Caco-2 (cell line): ENCODE data around the gene ZNF862. TPM values are rescaled to one million over a fixed set of nuclear protein-coding genes. Genes with fewer than 3 reads are reported as not detected.
A peak's percentile ranks its signal among the peaks of the same experiment; 100 is the strongest.

Source experiments
- BruUV-seq: library from RNA; stranded (reverse); fragments of 400-500 nt; replicated peaks from 2 replicates; lab custom pipeline; 2021; lab: Mats Ljungman, UMichigan
- CTCF ChIA-PET: fragments of 300-600 bp; sonication (Branson Sonifier 250); formaldehyde crosslinking; loops from one replicate; lab custom pipeline; 2022; ENCODE audit warnings: antibody characterized with exemption; lab: Charles Lee
- POLR2A ChIA-PET: fragments of 300-600 bp; sonication (Branson Sonifier 250); formaldehyde crosslinking; loops from one replicate; lab custom pipeline; 2022; ENCODE audit warnings: antibody characterized with exemption; lab: Charles Lee
- DNase-seq, 2 experiments: peaks; one replicate each; pipeline versions ENCODE4 v3.0.0 to v3.0.0-alpha.2; 2020 to 2022
- H3K27me3 ChIP-seq: replicated peaks from 2 replicates; pipeline ENCODE4 v1.6.0; 2011; ENCODE audit warnings: low read length; ENCODE audit not compliant: control insufficient read depth, insufficient read depth
- H3K36me3 ChIP-seq: 2 replicates; pipeline ENCODE4 v1.5.1; 2011; ENCODE audit warnings: low read length; ENCODE audit not compliant: control insufficient read depth, insufficient read depth
- H3K4me1 ChIP-seq: fragments of 250-450 bp; sonication (Bioruptor Pico); 2 replicates; pipeline ENCODE4 v1.5.1; 2020; ENCODE audit warnings: mild to moderate bottlenecking
- H3K4me3 ChIP-seq: 2 replicates; pipeline ENCODE4 v1.5.1; 2011; ENCODE audit warnings: low read depth, mild to moderate bottlenecking, control low read depth, low read length
- H3K9me3 ChIP-seq: fragments of 250-450 bp; sonication (Bioruptor Pico); 2 replicates; pipeline ENCODE4 v1.5.1; 2020; ENCODE audit warnings: mild to moderate bottlenecking, moderate library complexity
- H3K27ac Mint-ChIP-seq: one replicate; pipeline ENCODE4 v1.8.0; 2022; ENCODE audit warnings: mixed read lengths; ENCODE audit not compliant: unreplicated experiment
- H3K27me3 Mint-ChIP-seq: one replicate; pipeline ENCODE4 v1.8.0; 2022; ENCODE audit warnings: mixed read lengths; ENCODE audit not compliant: insufficient read depth, unreplicated experiment
- H3K36me3 Mint-ChIP-seq: one replicate; pipeline ENCODE4 v1.8.0; 2022; ENCODE audit warnings: mild to moderate bottlenecking, mixed read lengths; ENCODE audit not compliant: insufficient read depth, unreplicated experiment
- H3K4me1 Mint-ChIP-seq: one replicate; pipeline ENCODE4 v1.8.0; 2022; ENCODE audit warnings: low read depth, mixed read lengths; ENCODE audit not compliant: unreplicated experiment
- H3K4me3 Mint-ChIP-seq: one replicate; pipeline ENCODE4 v1.8.0; 2022; ENCODE audit warnings: mild to moderate bottlenecking, moderate library complexity, mixed read lengths; ENCODE audit not compliant: unreplicated experiment
- H3K9me3 Mint-ChIP-seq: one replicate; pipeline ENCODE4 v1.8.0; 2022; ENCODE audit warnings: mixed read lengths; ENCODE audit not compliant: unreplicated experiment
- intact Hi-C: fragments of 100-400 bp; cut with micrococcal nuclease; formaldehyde crosslinking; loops from one replicate; pipeline ENCODE4 v1.10.0; 2022; ENCODE audit not compliant: unreplicated experiment
- total RNA-seq: library from RNA; stranded (reverse); gene quantifications from 2 replicates; pipeline ENCODE4 v1.2.3, GENCODE V29; 2022
- TF ChIP-seq, protein P1 (sequence below), 2 experiments: fragments of 200-600 bp in 1 of 2; IDR thresholded peaks; 1 replicate in 1 of 2; 2 replicates in 1 of 2; pipeline versions ENCODE4 v1.5.1 to v1.8.0; 2011 to 2022; ENCODE audit warnings: antibody characterized with exemption in 1 of 2, control low read depth in 1 of 2, inconsistent platforms in 1 of 2, low read depth in 1 of 2, low read length in 1 of 2, mild to moderate bottlenecking in 1 of 2, moderate library complexity in 1 of 2; ENCODE audit not compliant: insufficient read depth in 1 of 2, severe bottlenecking in 1 of 2, unreplicated experiment in 1 of 2

Gene ZNF862
- total RNA-seq, 1 experiment from 2014 or later: 3.5 TPM

DNA sequence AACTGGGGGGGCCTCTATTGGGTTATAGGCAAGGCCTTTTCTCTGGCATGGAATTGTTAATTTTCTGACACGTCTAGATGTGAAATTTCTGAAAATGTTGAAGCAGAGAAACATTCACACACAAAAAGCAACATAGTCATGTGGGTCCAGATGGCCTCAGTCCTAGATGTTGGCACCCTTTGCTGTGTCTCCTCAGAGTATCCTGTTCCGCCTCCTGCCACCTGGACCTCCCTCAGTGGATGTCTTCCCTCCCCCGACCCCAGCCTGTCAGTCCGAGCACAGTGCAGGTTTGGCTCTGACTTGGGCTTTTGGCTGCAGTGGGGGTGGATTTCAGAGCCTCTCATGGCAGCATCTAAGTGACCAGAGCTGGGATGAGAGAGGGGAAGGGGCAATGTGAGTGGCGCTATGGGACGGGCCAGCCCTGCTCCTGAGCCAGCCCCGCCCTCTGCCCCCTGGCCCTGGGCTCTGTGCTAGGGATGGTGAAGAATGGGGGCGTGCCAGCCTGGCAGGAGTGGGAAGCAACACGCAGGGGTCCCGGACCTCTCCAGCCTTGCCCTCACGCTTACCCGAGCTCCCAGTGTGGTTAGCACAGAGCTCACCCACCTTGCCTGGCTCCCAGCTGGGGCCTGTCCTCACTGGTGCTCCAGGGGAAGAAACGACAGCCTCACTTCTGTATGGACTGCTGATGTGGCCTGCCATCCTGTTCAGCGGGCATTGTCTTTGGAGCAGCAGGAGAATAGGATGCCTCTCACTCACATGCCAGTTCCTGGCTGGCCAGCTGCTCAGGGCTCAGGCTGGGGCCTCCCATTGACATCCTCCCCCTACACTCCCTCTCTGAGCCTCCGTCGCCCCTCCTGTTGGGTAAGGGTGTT, 41.8 kb downstream of the ZNF862 start:
- Histone ChIP-seq H3K4me3 (no peak overlapping the region), H3K27me3 (no peaks in the 10 kb centered on the region), H3K9me3 (no peaks in the 10 kb centered on the region), H3K36me3 (no peaks in the 10 kb centered on the region), H3K4me1 (no peaks in the 10 kb centered on the region)
- H3K9me3 Mint-ChIP-seq: no peaks in the 10 kb centered on the region
- no peak overlapping the region for H3K4me3 Mint-ChIP-seq
- TF ChIP-seq, protein P1, sequence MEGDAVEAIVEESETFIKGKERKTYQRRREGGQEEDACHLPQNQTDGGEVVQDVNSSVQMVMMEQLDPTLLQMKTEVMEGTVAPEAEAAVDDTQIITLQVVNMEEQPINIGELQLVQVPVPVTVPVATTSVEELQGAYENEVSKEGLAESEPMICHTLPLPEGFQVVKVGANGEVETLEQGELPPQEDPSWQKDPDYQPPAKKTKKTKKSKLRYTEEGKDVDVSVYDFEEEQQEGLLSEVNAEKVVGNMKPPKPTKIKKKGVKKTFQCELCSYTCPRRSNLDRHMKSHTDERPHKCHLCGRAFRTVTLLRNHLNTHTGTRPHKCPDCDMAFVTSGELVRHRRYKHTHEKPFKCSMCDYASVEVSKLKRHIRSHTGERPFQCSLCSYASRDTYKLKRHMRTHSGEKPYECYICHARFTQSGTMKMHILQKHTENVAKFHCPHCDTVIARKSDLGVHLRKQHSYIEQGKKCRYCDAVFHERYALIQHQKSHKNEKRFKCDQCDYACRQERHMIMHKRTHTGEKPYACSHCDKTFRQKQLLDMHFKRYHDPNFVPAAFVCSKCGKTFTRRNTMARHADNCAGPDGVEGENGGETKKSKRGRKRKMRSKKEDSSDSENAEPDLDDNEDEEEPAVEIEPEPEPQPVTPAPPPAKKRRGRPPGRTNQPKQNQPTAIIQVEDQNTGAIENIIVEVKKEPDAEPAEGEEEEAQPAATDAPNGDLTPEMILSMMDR (IDR thresholded peaks at IDR 0.05; ENCODE audit: insufficient read depth in 1 of 2, low read depth in 1 of 2, low read length in 1 of 2, severe bottlenecking in 1 of 2, unreplicated experiment in 1 of 2): no peak
- H3K36me3 Mint-ChIP-seq: no peaks in the 10 kb centered on the region
- BruUV-seq: TSS peak; percentile 60
- intact Hi-C loops: loop anchor here (5.0 kb wide), 1 partner anchor 167 kb away; no protein-coding TSS in a partner anchor
- H3K4me1 Mint-ChIP-seq: peaks cover 9% of the 10 kb centered on the region
- ChIA-PET POLR2A (no interaction called here), CTCF (no interaction called here)
- H3K27me3 Mint-ChIP-seq: no peaks in the 10 kb centered on the region
- H3K27ac Mint-ChIP-seq: no peak overlapping the region
- DNase-seq: peak in 1 of 2 experiments; percentile 25

DNA sequence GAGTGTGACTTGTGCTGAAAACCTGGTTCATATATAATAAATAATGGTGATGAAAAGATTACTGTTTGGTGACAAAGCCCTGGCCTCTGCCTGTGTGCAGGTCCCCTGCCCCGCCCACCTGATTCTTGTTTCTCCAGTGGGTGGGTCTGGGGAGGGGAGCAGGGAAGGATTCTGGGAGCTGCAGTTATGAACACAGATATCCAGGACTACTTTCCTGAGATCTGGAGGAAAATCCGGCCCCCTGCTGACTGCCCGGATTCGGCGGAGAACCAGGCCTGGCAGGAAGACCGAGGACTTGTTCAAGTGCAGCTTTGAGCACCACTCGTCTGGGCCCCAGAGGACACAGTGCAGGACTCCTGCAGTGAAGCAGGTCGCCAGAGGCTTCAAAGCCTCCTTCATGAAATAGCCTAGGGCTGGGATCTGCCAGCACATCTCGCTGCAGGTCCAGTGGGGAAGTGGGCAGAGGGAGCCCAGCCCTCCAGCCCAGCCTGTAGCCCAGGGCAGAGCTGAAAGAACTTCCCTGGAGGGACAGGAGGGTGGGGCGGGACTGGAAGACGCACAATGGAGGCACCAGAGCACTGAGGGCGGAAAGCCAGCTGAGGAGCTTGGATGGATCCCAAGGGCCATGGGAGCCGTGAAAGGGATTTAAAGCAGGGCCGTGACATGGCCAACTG, 42.6 kb downstream of the ZNF862 start:
- no peaks in the 10 kb centered on the region for H3K36me3 ChIP-seq
- Mint-ChIP-seq H3K36me3 (no peaks in the 10 kb centered on the region), H3K27ac (no peak overlapping the region), H3K4me1 (peaks cover 1% of the 10 kb centered on the region), H3K27me3 (no peaks in the 10 kb centered on the region), H3K4me3 (no peak overlapping the region), H3K9me3 (no peaks in the 10 kb centered on the region)
- POLR2A ChIA-PET: no interaction called here
- intact Hi-C loops: loop anchor here (5.0 kb wide), 1 partner anchor 167 kb away; no protein-coding TSS in a partner anchor
- CTCF ChIA-PET: no interaction called here
- peak in 1 of 2 experiments; percentile 30 for DNase-seq
- no peak overlapping the region for H3K4me3 ChIP-seq
- no TSS peak for BruUV-seq
- H3K27me3 ChIP-seq: no peaks in the 10 kb centered on the region
- TF ChIP-seq, protein P1 (IDR thresholded peaks at IDR 0.05; ENCODE audit: insufficient read depth in 1 of 2, low read depth in 1 of 2, low read length in 1 of 2, severe bottlenecking in 1 of 2, unreplicated experiment in 1 of 2): no peak
- H3K4me1 ChIP-seq: no peaks in the 10 kb centered on the region
- no peaks in the 10 kb centered on the region for H3K9me3 ChIP-seq
